Lung (tissue), 12 donors: ENCODE results near the gene TIGD2. TPM values are rescaled to one million over a fixed set of nuclear protein-coding genes. Genes with fewer than 3 reads are reported as not detected.
"Not testable (repeated sequence)": the region's sequence is repeated elsewhere in the genome, so short reads cannot be mapped to it uniquely, and the experiment has no call there.

Experiments
- ATAC-seq: fragments of 200-7000 bp; cut with Tn5 transposase; one replicate; pipeline ENCODE4 v1.9.1; 2020; ENCODE audit warnings: moderate number of reproducible peaks; ENCODE audit not compliant: insufficient read depth, low FRiP score
- DNase-seq, 3 donors: peaks; one replicate each; pipeline ENCODE4 v3.0.0-alpha.2; 2013 to 2017
- H3K27ac ChIP-seq, 2 donors: one replicate each; pipeline ENCODE4 v1.5.1; 2013; ENCODE audit warnings: mild to moderate bottlenecking in 2 of 2, moderate library complexity in 2 of 2, control low read depth in 1 of 2, inconsistent platforms in 1 of 2, low read depth in 1 of 2, low read length in 1 of 2
- H3K27me3 ChIP-seq, 3 donors: one replicate each; pipeline ENCODE4 v1.5.1; 2013; ENCODE audit warnings: low read length in 2 of 3; ENCODE audit not compliant: control insufficient read depth in 3 of 3, insufficient read depth in 3 of 3
- H3K36me3 ChIP-seq, 4 donors: one replicate each; pipeline ENCODE4 v1.5.1; 2013; ENCODE audit warnings: low read length in 4 of 4, mild to moderate bottlenecking in 1 of 4, moderate library complexity in 1 of 4; ENCODE audit not compliant: control insufficient read depth in 4 of 4, insufficient read depth in 4 of 4
- H3K4me1 ChIP-seq, 5 donors: one replicate each; pipeline ENCODE4 v1.5.1; 2013; ENCODE audit warnings: low read length in 5 of 5, mild to moderate bottlenecking in 2 of 5, moderate library complexity in 1 of 5; ENCODE audit not compliant: control insufficient read depth in 5 of 5, insufficient read depth in 5 of 5
- H3K4me3 ChIP-seq: one replicate; pipeline ENCODE4 v1.5.1; 2013; ENCODE audit warnings: mild to moderate bottlenecking, control low read depth, moderate library complexity
- H3K9ac ChIP-seq, 2 donors: one replicate each; pipeline ENCODE4 v1.5.1; 2013; ENCODE audit warnings: low read length in 2 of 2, control low read depth in 1 of 2; ENCODE audit not compliant: insufficient read depth in 1 of 2
- H3K9me3 ChIP-seq, 4 donors: one replicate each; pipeline ENCODE4 v1.5.1; 2013; ENCODE audit warnings: low read length in 3 of 4, mild to moderate bottlenecking in 1 of 4, moderate library complexity in 1 of 4; ENCODE audit not compliant: control insufficient read depth in 4 of 4, insufficient read depth in 3 of 4
- WGBS, 2 donors: extraction: QIAGEN DNeasy Blood & Tissue Kit; methylation state at CpG; one replicate each; pipeline ENCODE4 v1.1.7; 2013; 5-methylcytosine and 5-hydroxymethylcytosine counted together
- polyA plus RNA-seq, 2 donors: library from polyadenylated mRNA; stranded (reverse); fragments of 200-250 nt; gene quantifications; one replicate each; pipeline ENCODE4 v1.2.1, GENCODE V29; 2013
- total RNA-seq, 2 donors: library from RNA; depleted of rRNA in 1 of 2; stranded (reverse); fragments of >200 nt in 1 of 2; gene quantifications; one replicate each; pipeline ENCODE4 v1.2.1, GENCODE V29; 2014 to 2021
- TF ChIP-seq, protein P1 (sequence below): IDR thresholded peaks from 2 replicates; pipeline ENCODE4 v1.5.1; 2012; ENCODE audit warnings: mild to moderate bottlenecking; ENCODE audit errors: control extremely low read depth, extremely low read depth
- donor health status: control.
- donor health status: control.
- donor health status: Bipolar disorder and iron deficiency.
- donor health status: healthy.
- donor health status: DM: yes; HTN: yes; CAD: no.

TIGD2 gene
- total and polyA plus RNA-seq, 4 donors, result 2.5 to 8.3 (median 4.4) TPM

DNA sequence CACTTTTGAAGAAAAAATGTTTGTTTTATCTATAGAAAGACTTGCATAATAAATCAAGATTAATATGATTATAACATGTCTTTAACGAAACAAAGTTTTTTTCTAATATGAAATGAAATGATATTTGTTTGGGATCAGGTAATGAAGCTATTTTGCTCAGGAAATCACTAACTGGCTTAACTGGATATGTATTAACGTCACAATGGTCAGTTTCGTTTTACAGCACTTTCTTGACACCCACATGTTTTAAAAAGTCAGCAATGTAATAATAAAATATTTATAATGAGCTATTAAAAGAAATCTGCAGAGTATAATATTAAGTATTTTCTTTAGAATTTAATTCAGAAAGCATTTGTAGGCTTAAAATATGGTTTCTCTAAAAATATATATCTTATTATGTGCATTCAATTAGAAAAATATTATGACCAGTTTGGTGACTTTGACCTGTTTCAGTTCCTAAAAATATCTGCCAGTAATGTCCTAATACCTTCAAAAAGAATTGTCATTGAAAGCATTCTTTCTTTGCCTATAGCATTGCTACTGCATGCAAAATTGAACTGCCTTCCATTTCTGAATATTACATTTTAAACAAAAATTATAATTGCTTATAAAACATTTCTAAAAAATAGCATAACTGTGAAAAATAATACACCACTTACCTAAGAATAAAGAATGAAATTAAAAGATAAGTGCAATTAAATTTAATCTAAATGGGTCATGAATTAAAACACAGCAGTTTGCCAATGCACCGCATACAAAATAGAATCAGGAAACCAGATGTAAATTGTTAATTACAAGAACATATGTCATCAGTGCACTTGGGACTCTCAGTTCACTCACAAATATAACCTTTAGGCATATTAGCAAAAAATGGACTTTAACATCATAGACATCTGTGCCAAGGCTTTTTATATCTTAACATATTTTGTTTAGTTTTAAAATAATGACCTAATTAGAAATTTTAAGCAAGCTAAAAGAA is 31.6 kb downstream of the TIGD2 start:
- H3K27ac ChIP-seq, result no peak overlapping the region
- H3K9ac ChIP-seq, result no peak overlapping the region
- H3K27me3 ChIP-seq, result no peaks in the 10 kb centered on the region
- no peaks in the 10 kb centered on the region for H3K36me3 ChIP-seq
- WGBS, 2 donors, result 77 to 81% methylated on average over 4 of the region's 4 CpGs
- TF ChIP-seq, protein P1, sequence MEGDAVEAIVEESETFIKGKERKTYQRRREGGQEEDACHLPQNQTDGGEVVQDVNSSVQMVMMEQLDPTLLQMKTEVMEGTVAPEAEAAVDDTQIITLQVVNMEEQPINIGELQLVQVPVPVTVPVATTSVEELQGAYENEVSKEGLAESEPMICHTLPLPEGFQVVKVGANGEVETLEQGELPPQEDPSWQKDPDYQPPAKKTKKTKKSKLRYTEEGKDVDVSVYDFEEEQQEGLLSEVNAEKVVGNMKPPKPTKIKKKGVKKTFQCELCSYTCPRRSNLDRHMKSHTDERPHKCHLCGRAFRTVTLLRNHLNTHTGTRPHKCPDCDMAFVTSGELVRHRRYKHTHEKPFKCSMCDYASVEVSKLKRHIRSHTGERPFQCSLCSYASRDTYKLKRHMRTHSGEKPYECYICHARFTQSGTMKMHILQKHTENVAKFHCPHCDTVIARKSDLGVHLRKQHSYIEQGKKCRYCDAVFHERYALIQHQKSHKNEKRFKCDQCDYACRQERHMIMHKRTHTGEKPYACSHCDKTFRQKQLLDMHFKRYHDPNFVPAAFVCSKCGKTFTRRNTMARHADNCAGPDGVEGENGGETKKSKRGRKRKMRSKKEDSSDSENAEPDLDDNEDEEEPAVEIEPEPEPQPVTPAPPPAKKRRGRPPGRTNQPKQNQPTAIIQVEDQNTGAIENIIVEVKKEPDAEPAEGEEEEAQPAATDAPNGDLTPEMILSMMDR, result no peak
- no peak for ATAC-seq
- DNase-seq, result no peak
- H3K4me1 ChIP-seq, result no peaks in the 10 kb centered on the region
- no peak overlapping the region for H3K4me3 ChIP-seq
- peaks cover 0 to 5% (median 0%) of the 10 kb centered on the region in 4 donors for H3K9me3 ChIP-seq

DNA sequence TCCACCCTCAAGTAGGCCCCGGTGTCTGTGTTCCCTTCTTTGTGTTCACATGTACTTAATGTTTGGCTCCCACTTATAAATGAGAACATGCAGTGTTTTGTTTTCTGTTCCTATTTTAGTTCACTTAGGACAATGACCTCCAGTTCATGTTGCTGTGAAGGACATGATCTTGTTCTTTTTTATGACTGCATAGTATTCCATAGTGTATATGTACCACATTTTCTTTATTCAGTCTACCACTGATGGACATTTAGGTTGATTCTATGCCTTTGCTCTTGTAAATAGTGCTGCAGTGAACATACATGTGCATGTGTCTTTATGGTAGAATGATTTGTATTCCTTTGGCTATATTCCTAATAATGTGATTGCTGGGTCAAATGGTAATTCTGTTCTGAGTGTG is 33.3 kb downstream of the TIGD2 start:
- not testable (repeated sequence) for H3K36me3 ChIP-seq, H3K9me3 ChIP-seq, H3K27me3 ChIP-seq, DNase-seq, H3K27ac ChIP-seq, H3K4me1 ChIP-seq, H3K9ac ChIP-seq, ATAC-seq, H3K4me3 ChIP-seq
- WGBS, 2 donors, result 88 to 94% methylated on average over 1 of the region's 1 CpG

DNA sequence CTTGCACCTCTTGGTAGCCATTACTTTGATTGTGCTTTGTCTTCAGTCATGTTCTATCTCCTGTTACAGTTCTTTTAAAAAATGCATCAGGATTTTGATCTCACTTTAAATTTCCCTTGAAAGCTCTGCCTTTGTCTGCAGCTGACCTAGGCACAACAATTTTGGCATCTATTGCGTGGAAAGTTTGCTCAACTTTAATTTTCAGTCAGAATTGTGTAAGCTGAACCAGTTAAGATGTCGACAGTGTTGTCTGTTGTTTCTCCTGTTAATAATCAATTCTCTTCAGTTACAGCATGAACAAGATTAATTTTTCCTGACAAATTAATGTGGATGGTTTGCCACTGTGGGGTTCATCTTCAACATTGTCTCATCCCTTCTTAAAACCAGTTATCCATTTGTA is 34.9 kb downstream of the TIGD2 start:
- Histone ChIP-seq H3K4me1 (no peaks in the 10 kb centered on the region), H3K4me3 (no peak overlapping the region), H3K27me3 (no peaks in the 10 kb centered on the region), H3K27ac (no peak overlapping the region), H3K9me3 (peaks cover 0 to 2% (median 0%) of the 10 kb centered on the region in 4 donors), H3K36me3 (no peaks in the 10 kb centered on the region), H3K9ac (no peak overlapping the region)
- ATAC-seq, result no peak
- DNase-seq, result no peak
- TF ChIP-seq, protein P1, result no peak
- 95 to 98% methylated on average over 2 of the region's 2 CpGs for WGBS, 2 donors

DNA sequence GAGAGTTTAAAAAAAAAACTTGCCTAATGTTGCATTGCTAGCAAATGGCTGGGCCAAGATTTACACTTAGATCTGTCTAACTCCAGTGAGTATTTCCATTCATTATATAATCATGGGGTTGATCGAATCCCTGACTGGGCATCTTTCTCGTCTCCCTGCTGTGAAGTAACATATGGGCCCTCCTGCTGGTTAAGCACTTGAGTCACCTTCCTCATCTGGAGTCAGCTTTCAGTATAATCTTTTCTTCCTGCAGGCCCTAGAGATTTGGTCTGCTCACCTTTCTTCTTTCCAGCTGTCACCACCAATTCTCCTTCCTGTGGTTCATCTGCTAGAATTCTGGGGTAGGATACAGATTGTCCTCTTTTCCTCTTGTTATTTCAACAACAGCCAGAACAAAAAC is 41.6 kb downstream of the TIGD2 start:
- H3K36me3 ChIP-seq, result no peaks in the 10 kb centered on the region
- H3K9ac ChIP-seq, result no peak overlapping the region
- no peak for ATAC-seq
- H3K27me3 ChIP-seq, result no peaks in the 10 kb centered on the region
- TF ChIP-seq, protein P1, result no peak
- H3K4me1 ChIP-seq, result no peaks in the 10 kb centered on the region
- H3K4me3 ChIP-seq, result no peak overlapping the region
- H3K9me3 ChIP-seq, result no peaks in the 10 kb centered on the region
- no peak overlapping the region for H3K27ac ChIP-seq
- DNase-seq, result no peak
- WGBS, 2 donors, result 74 to 80% methylated on average over 2 of the region's 2 CpGs
